Keratinocyte (primary cell): ENCODE results near the gene SPACA7. TPM values are rescaled to one million over a fixed set of nuclear protein-coding genes. Genes with fewer than 3 reads are reported as not detected.

ENCODE experiments used
- DNase-seq: peaks from one replicate; pipeline ENCODE4 v3.0.0-alpha.2; 2011; ENCODE audit warnings: low read depth, missing footprints, low spot score
- FAIRE-seq: peaks from 2 replicates; lab custom pipeline; 2011; peaks lifted over from hg19 to GRCh38; lab: Jason Lieb, UNC
- H2AFZ ChIP-seq: 2 replicates; pipeline ENCODE4 v1.6.0; 2012; ENCODE audit warnings: low read length, control low read depth, inconsistent platforms; ENCODE audit not compliant: control insufficient read depth
- H3K27ac ChIP-seq: 2 replicates; pipeline ENCODE4 v1.5.1; 2011; ENCODE audit warnings: low read length; ENCODE audit not compliant: control insufficient read depth, insufficient read depth
- H3K27me3 ChIP-seq: 3 replicates; pipeline ENCODE4 v1.6.0; 2011; ENCODE audit warnings: low read length; ENCODE audit not compliant: control insufficient read depth, insufficient read depth; ENCODE audit errors: extremely low read depth
- H3K36me3 ChIP-seq, 2 experiments: 2 replicates in 1 of 2; 3 replicates in 1 of 2; pipeline ENCODE4 v1.5.1; 2011; ENCODE audit warnings: low read length in 2 of 2, mild to moderate bottlenecking in 1 of 2; ENCODE audit not compliant: control insufficient read depth in 2 of 2, insufficient read depth in 2 of 2; ENCODE audit errors: extremely low read depth in 1 of 2
- H3K4me1 ChIP-seq: 3 replicates; pipeline ENCODE4 v1.5.1; 2011; ENCODE audit warnings: low read length; ENCODE audit not compliant: control insufficient read depth, insufficient read depth; ENCODE audit errors: extremely low read depth
- H3K4me2 ChIP-seq: 3 replicates; pipeline ENCODE4 v1.6.0; 2011; ENCODE audit warnings: low read depth, low read length; ENCODE audit not compliant: control insufficient read depth, insufficient read depth; ENCODE audit errors: extremely low read depth
- H3K4me3 ChIP-seq, 3 experiments: fragments of 200-600 bp in 1 of 3; sonication (generic) in 1 of 3; 2 replicates in 2 of 3; 3 replicates in 1 of 3; pipeline ENCODE4 v1.5.1; 2011 to 2016; ENCODE audit warnings: low read length in 3 of 3, mild to moderate bottlenecking in 3 of 3, control low read depth in 2 of 3, inconsistent platforms in 1 of 3, low read depth in 1 of 3, mixed read lengths in 1 of 3, mixed run types in 1 of 3, moderate library complexity in 1 of 3; ENCODE audit not compliant: control insufficient read depth in 2 of 3, insufficient read depth in 2 of 3; ENCODE audit errors: extremely low read depth in 1 of 3
- H3K79me2 ChIP-seq: 2 replicates; pipeline ENCODE4 v1.6.0; 2012; ENCODE audit warnings: low read length; ENCODE audit not compliant: control insufficient read depth, insufficient read depth
- H3K9ac ChIP-seq: 3 replicates; pipeline ENCODE4 v1.6.0; 2011; ENCODE audit warnings: low read length; ENCODE audit not compliant: control insufficient read depth, insufficient read depth; ENCODE audit errors: extremely low read depth
- H3K9me1 ChIP-seq: 3 replicates; pipeline ENCODE4 v1.6.0; 2011; ENCODE audit warnings: low read length; ENCODE audit not compliant: control insufficient read depth, insufficient read depth; ENCODE audit errors: extremely low read depth
- H3K9me3 ChIP-seq: 2 replicates; pipeline ENCODE4 v1.5.1; 2012; ENCODE audit warnings: low read depth, low read length; ENCODE audit not compliant: control insufficient read depth
- H4K20me1 ChIP-seq: 3 replicates; pipeline ENCODE4 v1.6.0; 2011; ENCODE audit warnings: low read length; ENCODE audit not compliant: control insufficient read depth, insufficient read depth; ENCODE audit errors: extremely low read depth
- CTCF ChIP-seq, 3 experiments: IDR thresholded peaks in 1 of 3; conservative IDR thresholded peaks in 1 of 3; optimal IDR thresholded peaks in 1 of 3; 2 replicates in 2 of 3; 3 replicates in 1 of 3; pipeline versions ENCODE3 to v1.5.1; 2011; ENCODE audit warnings: low read length in 3 of 3, mild to moderate bottlenecking in 3 of 3, moderate library complexity in 2 of 3, control low read depth in 1 of 3, inconsistent platforms in 1 of 3; ENCODE audit not compliant: insufficient read depth in 2 of 3; ENCODE audit errors: extremely low read depth in 1 of 3
- EZH2 ChIP-seq: IDR thresholded peaks from one replicate; pipeline ENCODE4 v1.6.1; 2012; ENCODE audit warnings: inconsistent platforms, mild to moderate bottlenecking, low read length, moderate library complexity
- dilution Hi-C: fragments of 300-500 bp; cut with MboI; formaldehyde crosslinking; loops from one replicate; pipeline ENCODE4 v1.7.0; 2020; ENCODE audit warnings: low sequenced_read_pairs; ENCODE audit not compliant: extremely low pct_ligation_motif_present
- polyA plus RNA-seq, 5 experiments: library from polyadenylated mRNA; depleted of rRNA in 3 of 5; stranded (reverse) in 3 of 5; stranded (forward) in 1 of 5; unstranded in 1 of 5; fragments of >200 nt; gene quantifications; 1 replicate in 1 of 5; 2 replicates in 3 of 5; 3 replicates in 1 of 5; pipeline versions ENCODE4 v1.2.1 to v1.2.3, GENCODE V29; 2011 to 2012; ENCODE audit warnings: missing spikeins in 2 of 5, low read depth in 1 of 5, low replicate concordance in 1 of 5

Gene SPACA7
- polyA plus RNA-seq, 1 donor (not counting 4 experiments of a cell fraction or from before 2014, with no cell fraction given), result not detected

GRCh38 chr13:112368883-112369282 lies 7.3 kb upstream of the SPACA7 start:
- Histone ChIP-seq H3K4me2 (no peak overlapping the region), H3K9me3 (peaks cover 2% of the 10 kb centered on the region), H3K79me2 (no peaks in the 10 kb centered on the region), H3K36me3 (no peaks in the 10 kb centered on the region), H2AFZ (no peak overlapping the region), H3K4me3 (no peak overlapping the region), H4K20me1 (no peaks in the 10 kb centered on the region), H3K9me1 (no peaks in the 10 kb centered on the region), H3K9ac (no peak overlapping the region), H3K4me1 (no peaks in the 10 kb centered on the region), H3K27me3 (no peaks in the 10 kb centered on the region), H3K27ac (no peak overlapping the region)
- no peak for TF ChIP-seq EZH2
- TF ChIP-seq CTCF (optimal IDR thresholded peaks at IDR 0.05 in 1 of 3, IDR thresholded peaks at IDR 0.05 in 1 of 3, conservative IDR thresholded peaks at IDR 0.05 in 1 of 3; ENCODE audit: extremely low read depth in 1 of 3, insufficient read depth in 2 of 3, low read length in 3 of 3), result no peak
- FAIRE-seq (no peak), DNase-seq (no peak)
- dilution Hi-C loops, result no loop called here

GRCh38 chr13:112370311-112370710 lies 5.8 kb upstream of the SPACA7 start:
- Histone ChIP-seq H3K4me2 (no peak overlapping the region), H3K27me3 (no peaks in the 10 kb centered on the region), H3K9me1 (no peaks in the 10 kb centered on the region), H3K4me1 (no peaks in the 10 kb centered on the region), H3K36me3 (no peaks in the 10 kb centered on the region), H3K9me3 (no peaks in the 10 kb centered on the region), H3K4me3 (no peak overlapping the region), H3K27ac (no peak overlapping the region), H3K9ac (no peak overlapping the region), H2AFZ (no peak overlapping the region), H3K79me2 (no peaks in the 10 kb centered on the region), H4K20me1 (no peaks in the 10 kb centered on the region)
- no peak for DNase-seq
- dilution Hi-C loops, result no loop called here
- TF ChIP-seq EZH2, result no peak
- no peak for TF ChIP-seq CTCF (optimal IDR thresholded peaks at IDR 0.05 in 1 of 3, IDR thresholded peaks at IDR 0.05 in 1 of 3, conservative IDR thresholded peaks at IDR 0.05 in 1 of 3; ENCODE audit: extremely low read depth in 1 of 3, insufficient read depth in 2 of 3, low read length in 3 of 3)
- no peak for FAIRE-seq
